HepG2 (cell line): Measurements from ENCODE around the gene FANCE. TPM values are rescaled to one million over a fixed set of nuclear protein-coding genes. Genes with fewer than 3 reads are reported as not detected.

Source experiments
- EHMT2 ChIP-seq: fragments of 200-600 bp; sonication (generic); IDR thresholded peaks from 2 replicates; pipeline ENCODE4 v1.7.0; 2017; ENCODE audit warnings: antibody characterized with exemption, low read depth, low read length, borderline replicate concordance
- FOXO1 ChIP-seq: sonication (generic); formaldehyde crosslinking; IDR thresholded peaks from 2 replicates; pipeline ENCODE4 v1.4.0; 2020; ENCODE audit warnings: missing genetic modification reagents
- GABPA ChIP-seq, 2 experiments: IDR thresholded peaks; 2 replicates each; pipeline ENCODE4 v1.6.1; 2011 to 2016; ENCODE audit warnings: low read depth in 2 of 2, low read length in 1 of 2, missing biosample characterization in 1 of 2, missing genetic modification characterization in 1 of 2
- KAT2B ChIP-seq: fragments of 150-350 bp; IDR thresholded peaks from 2 replicates; pipeline ENCODE4 v1.6.1; 2014; ENCODE audit warnings: low read depth, low read length, borderline replicate concordance
- KDM1A ChIP-seq: IDR thresholded peaks from 2 replicates; pipeline ENCODE4 v1.6.1; 2016; ENCODE audit warnings: missing compliant biosample characterization
- MED8 ChIP-seq: sonication (generic); formaldehyde crosslinking; IDR thresholded peaks from 2 replicates; pipeline ENCODE4 v1.8.1; 2023; ENCODE audit warnings: mild to moderate bottlenecking, missing genetic modification reagents; ENCODE audit not compliant: insufficient replicate concordance
- MIER2 ChIP-seq: IDR thresholded peaks from 2 replicates; pipeline ENCODE4 v1.6.1; 2016; ENCODE audit warnings: missing biosample characterization, missing genetic modification reagents
- RBFOX2 ChIP-seq: fragments of 200-400 bp; formaldehyde crosslinking; IDR thresholded peaks from 2 replicates; pipeline ENCODE4 v1.6.1; 2017; ENCODE audit warnings: low read depth, mild to moderate bottlenecking, low read length
- SATB2 ChIP-seq: sonication (generic); formaldehyde crosslinking; IDR thresholded peaks from 2 replicates; pipeline ENCODE4 v1.5.0; 2020; ENCODE audit warnings: missing genetic modification reagents
- SPEN ChIP-seq: sonication (generic); formaldehyde crosslinking; IDR thresholded peaks from 2 replicates; pipeline ENCODE4 v1.5.1; 2020; ENCODE audit warnings: low read depth, mild to moderate bottlenecking, missing genetic modification reagents
- SSRP1 ChIP-seq: IDR thresholded peaks from 2 replicates; pipeline ENCODE4 v1.6.1; 2016; ENCODE audit warnings: control low read depth
- TOPORS ChIP-seq: sonication (generic); formaldehyde crosslinking; IDR thresholded peaks from 2 replicates; pipeline ENCODE4 v1.8.0; 2023; ENCODE audit warnings: mild to moderate bottlenecking, missing genetic modification reagents
- WIZ ChIP-seq: sonication (generic); formaldehyde crosslinking; IDR thresholded peaks from 2 replicates; pipeline ENCODE4 v1.5.1; 2020; ENCODE audit warnings: mild to moderate bottlenecking, missing genetic modification reagents
- ZC3H4 ChIP-seq: sonication (generic); formaldehyde crosslinking; IDR thresholded peaks from 2 replicates; pipeline ENCODE4 v1.4.0; 2020; ENCODE audit warnings: missing genetic modification reagents, borderline replicate concordance
- ZFP90 ChIP-seq: sonication (generic); formaldehyde crosslinking; IDR thresholded peaks from 2 replicates; pipeline ENCODE4 v1.8.0; 2022; ENCODE audit warnings: missing genetic modification reagents, mild to moderate bottlenecking, inconsistent platforms, borderline replicate concordance
- ZNF17 ChIP-seq: sonication (generic); formaldehyde crosslinking; IDR thresholded peaks from 2 replicates; pipeline ENCODE4 v1.5.0; 2020; ENCODE audit warnings: mild to moderate bottlenecking, missing genetic modification reagents
- ZNF180 ChIP-seq: sonication (generic); formaldehyde crosslinking; IDR thresholded peaks from 2 replicates; pipeline ENCODE4 v1.4.0; 2020; ENCODE audit warnings: low read depth, missing genetic modification reagents, borderline replicate concordance
- ZNF235 ChIP-seq: sonication (generic); formaldehyde crosslinking; IDR thresholded peaks from 2 replicates; pipeline ENCODE4 v1.8.1; 2023; ENCODE audit warnings: mild to moderate bottlenecking, missing genetic modification reagents, borderline replicate concordance
- ZNF3 ChIP-seq: IDR thresholded peaks from 2 replicates; pipeline ENCODE4 v1.7.0; 2017; ENCODE audit warnings: inconsistent platforms
- ZNF7 ChIP-seq: IDR thresholded peaks from 2 replicates; pipeline ENCODE4 v1.6.1; 2016; ENCODE audit warnings: missing biosample characterization, missing genetic modification reagents
- polyA plus RNA-seq, 8 experiments: library from polyadenylated mRNA; depleted of rRNA in 3 of 8; stranded (reverse) in 7 of 8; unstranded in 1 of 8; fragments of >200 nt; fragmentation: Illumina TruSeq in 4 of 8; extraction: Trizol in 4 of 8; gene quantifications; 2 replicates each; pipeline versions ENCODE4 v1.2.1 to v1.2.3, GENCODE V29; 2011 to 2016; ENCODE audit warnings: low read depth in 4 of 8, missing spikeins in 1 of 8, mixed read lengths in 1 of 8; ENCODE audit not compliant: insufficient read depth in 1 of 8
- total RNA-seq, 5 experiments: library from RNA; depleted of rRNA; stranded (reverse); fragments of >200 nt; fragmentation: Illumina TruSeq; extraction: Trizol; gene quantifications; 2 replicates each; pipeline ENCODE4 v1.2.3, GENCODE V29; 2016; ENCODE audit warnings: low read depth in 1 of 5
- TF ChIP-seq, protein P1 (sequence below): sonication (generic); formaldehyde crosslinking; IDR thresholded peaks from 2 replicates; pipeline ENCODE4 v1.5.0; 2020; ENCODE audit warnings: missing genetic modification reagents
- TF ChIP-seq, protein P2 (sequence below): sonication (generic); formaldehyde crosslinking; IDR thresholded peaks from 2 replicates; pipeline ENCODE4 v1.8.0; 2022; ENCODE audit warnings: missing genetic modification reagents, mild to moderate bottlenecking, inconsistent platforms, borderline replicate concordance
- TF ChIP-seq, protein P3 (sequence below), 2 experiments: fragments of 450-650 bp in 1 of 2; sonication (generic) in 1 of 2; formaldehyde crosslinking; IDR thresholded peaks; 2 replicates each; pipeline versions ENCODE4 v1.5.0 to v1.8.0; 2020 to 2022; ENCODE audit warnings: mild to moderate bottlenecking in 1 of 2, missing genetic modification reagents in 1 of 2
- TF ChIP-seq, protein P4 (sequence below): sonication (generic); formaldehyde crosslinking; conservative IDR thresholded peaks from 2 replicates; pipeline ENCODE4 v1.4.0; 2020; ENCODE audit warnings: mild to moderate bottlenecking, missing genetic modification reagents, moderate library complexity

FANCE gene
- total and polyA plus RNA-seq, 2 of the 13 experiments (the other 11 are each of a cell fraction or from before 2014, with no cell fraction given): 7.1 to 11.2 TPM

DNA sequence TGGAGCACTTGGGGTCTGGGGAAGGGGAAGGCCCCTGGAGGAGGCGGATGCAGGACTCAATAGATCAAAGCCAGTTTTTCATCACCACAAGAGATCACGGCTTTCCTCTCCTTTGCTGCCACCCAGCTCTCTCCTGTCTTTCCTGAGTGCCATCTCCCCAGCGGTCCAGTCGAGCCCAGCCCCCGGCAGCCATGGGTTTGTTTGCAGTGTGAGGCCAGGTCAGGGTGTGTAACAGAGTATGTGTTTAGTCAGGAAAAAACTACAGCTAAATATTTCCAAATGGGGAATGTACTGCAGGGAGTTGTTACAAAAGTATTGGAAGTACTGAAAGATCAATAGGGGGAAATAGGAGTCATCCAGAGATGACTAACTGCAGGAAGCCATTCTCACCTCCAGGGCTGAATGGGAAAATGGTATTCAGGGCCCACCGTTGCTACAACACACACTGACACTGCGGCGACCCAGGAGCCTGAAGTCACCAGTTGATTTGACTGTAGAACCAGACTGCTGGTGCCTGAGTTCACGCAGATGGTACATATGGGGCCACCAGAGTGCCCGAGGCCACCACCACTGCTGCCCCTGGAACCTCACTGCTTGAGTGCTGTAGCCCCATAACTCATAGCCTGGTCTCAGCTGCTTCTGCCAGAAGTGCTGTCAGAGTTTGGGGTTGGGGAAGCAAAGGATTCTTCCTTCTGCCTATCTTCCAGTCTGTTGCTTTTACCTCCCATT, 23.6 kb upstream of the FANCE start (continued):
- TF ChIP-seq, protein P1, sequence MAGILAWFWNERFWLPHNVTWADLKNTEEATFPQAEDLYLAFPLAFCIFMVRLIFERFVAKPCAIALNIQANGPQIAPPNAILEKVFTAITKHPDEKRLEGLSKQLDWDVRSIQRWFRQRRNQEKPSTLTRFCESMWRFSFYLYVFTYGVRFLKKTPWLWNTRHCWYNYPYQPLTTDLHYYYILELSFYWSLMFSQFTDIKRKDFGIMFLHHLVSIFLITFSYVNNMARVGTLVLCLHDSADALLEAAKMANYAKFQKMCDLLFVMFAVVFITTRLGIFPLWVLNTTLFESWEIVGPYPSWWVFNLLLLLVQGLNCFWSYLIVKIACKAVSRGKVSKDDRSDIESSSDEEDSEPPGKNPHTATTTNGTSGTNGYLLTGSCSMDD (CRISPR knock-in tag): no peak
- TF ChIP-seq EHMT2: no peak
- no peak for TF ChIP-seq ZC3H4 (CRISPR knock-in tag)
- 0 out of 2 replicates have a peak, but pooled peaks have one; percentile 43 for TF ChIP-seq WIZ (CRISPR knock-in tag)
- no peak for TF ChIP-seq SPEN (CRISPR knock-in tag)
- TF ChIP-seq, protein P2, sequence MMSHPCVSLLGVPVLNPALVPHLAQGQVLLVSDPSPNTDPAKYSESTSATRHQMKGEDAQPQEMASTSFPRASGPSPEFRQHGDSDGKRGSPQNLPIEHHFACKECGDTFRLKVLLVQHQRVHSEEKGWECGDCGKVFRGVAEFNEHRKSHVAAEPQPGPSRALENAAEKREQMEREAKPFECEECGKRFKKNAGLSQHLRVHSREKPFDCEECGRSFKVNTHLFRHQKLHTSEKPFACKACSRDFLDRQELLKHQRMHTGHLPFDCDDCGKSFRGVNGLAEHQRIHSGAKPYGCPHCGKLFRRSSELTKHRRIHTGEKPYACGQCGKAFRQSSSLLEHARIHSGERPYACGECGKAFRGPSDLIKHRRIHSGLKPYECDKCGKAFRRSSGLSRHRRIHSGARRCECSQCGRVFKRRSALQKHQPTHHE (CRISPR knock-in tag): 0 out of 2 replicates have a peak, but pooled peaks have one; percentile 7
- TF ChIP-seq, protein P3, sequence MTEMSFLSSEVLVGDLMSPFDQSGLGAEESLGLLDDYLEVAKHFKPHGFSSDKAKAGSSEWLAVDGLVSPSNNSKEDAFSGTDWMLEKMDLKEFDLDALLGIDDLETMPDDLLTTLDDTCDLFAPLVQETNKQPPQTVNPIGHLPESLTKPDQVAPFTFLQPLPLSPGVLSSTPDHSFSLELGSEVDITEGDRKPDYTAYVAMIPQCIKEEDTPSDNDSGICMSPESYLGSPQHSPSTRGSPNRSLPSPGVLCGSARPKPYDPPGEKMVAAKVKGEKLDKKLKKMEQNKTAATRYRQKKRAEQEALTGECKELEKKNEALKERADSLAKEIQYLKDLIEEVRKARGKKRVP (CRISPR knock-in tag; IDR thresholded peaks at IDR 0.05): peak in 1 of 2 experiments; percentile 78; a peak in 2 of 4 replicates
- TF ChIP-seq SATB2: no peak
- TF ChIP-seq FOXO1 (CRISPR knock-in tag): 0 out of 2 replicates have a peak, but pooled peaks have one; percentile 10
- TF ChIP-seq ZNF17 (CRISPR knock-in tag): no peak
- no peak for TF ChIP-seq SSRP1 (CRISPR knock-in tag)
- TF ChIP-seq ZNF180 (CRISPR knock-in tag): no peak
- TF ChIP-seq KAT2B: peak; percentile 18; the same call in 1 of the 2 replicates
- no peak for TF ChIP-seq MIER2 (CRISPR knock-in tag)
- TF ChIP-seq, protein P4, sequence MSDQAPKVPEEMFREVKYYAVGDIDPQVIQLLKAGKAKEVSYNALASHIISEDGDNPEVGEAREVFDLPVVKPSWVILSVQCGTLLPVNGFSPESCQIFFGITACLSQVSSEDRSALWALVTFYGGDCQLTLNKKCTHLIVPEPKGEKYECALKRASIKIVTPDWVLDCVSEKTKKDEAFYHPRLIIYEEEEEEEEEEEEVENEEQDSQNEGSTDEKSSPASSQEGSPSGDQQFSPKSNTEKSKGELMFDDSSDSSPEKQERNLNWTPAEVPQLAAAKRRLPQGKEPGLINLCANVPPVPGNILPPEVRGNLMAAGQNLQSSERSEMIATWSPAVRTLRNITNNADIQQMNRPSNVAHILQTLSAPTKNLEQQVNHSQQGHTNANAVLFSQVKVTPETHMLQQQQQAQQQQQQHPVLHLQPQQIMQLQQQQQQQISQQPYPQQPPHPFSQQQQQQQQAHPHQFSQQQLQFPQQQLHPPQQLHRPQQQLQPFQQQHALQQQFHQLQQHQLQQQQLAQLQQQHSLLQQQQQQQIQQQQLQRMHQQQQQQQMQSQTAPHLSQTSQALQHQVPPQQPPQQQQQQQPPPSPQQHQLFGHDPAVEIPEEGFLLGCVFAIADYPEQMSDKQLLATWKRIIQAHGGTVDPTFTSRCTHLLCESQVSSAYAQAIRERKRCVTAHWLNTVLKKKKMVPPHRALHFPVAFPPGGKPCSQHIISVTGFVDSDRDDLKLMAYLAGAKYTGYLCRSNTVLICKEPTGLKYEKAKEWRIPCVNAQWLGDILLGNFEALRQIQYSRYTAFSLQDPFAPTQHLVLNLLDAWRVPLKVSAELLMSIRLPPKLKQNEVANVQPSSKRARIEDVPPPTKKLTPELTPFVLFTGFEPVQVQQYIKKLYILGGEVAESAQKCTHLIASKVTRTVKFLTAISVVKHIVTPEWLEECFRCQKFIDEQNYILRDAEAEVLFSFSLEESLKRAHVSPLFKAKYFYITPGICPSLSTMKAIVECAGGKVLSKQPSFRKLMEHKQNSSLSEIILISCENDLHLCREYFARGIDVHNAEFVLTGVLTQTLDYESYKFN: peak; percentile 93
- TF ChIP-seq GABPA (IDR thresholded peaks at IDR 0.05; ENCODE audit: low read depth, low read length): no peak
- 0 out of 2 replicates have a peak, but pooled peaks have one; percentile 19 for TF ChIP-seq GABPA (CRISPR knock-in tag; IDR thresholded peaks at IDR 0.05; ENCODE audit: low read depth)
- no peak for TF ChIP-seq ZNF3
- TF ChIP-seq ZFP90 (CRISPR knock-in tag): no peak
- no peak for TF ChIP-seq ZNF7 (CRISPR knock-in tag)
- no peak for TF ChIP-seq KDM1A (CRISPR knock-in tag)
- no peak for TF ChIP-seq RBFOX2
- 0 out of 2 replicates have a peak, but pooled peaks have one; percentile 18 for TF ChIP-seq TOPORS (CRISPR knock-in tag)
- no peak for TF ChIP-seq ZNF235 (CRISPR knock-in tag)
- no peak for TF ChIP-seq MED8
